ENCODE measurements around the gene MIGA2.
"Not testable (repeated sequence)": the region's sequence is repeated elsewhere in the genome, so short reads cannot be mapped to it uniquely, and the experiment has no call there.

The MIGA2 gene

DNA sequence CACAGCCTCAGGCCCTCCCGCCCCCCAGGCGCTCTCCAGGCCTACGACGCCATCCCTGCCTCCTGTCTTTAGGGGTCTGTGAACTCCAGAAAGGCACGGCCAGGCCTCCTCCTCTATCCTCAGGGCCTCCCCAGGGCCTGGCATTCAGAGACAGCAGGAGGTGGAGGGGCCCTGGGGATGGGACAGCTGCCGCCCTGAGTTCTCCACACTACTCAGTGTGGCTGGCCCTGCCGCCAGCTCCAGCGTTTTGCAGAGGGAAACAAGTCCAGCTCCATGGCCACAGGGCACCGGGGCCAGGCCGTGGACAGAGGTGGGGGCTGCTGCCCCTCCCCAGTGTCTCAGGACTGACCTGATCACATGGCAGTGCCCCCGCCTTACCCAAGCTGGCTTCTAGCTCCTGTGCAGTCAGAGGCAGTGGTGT lies 24.7 kb upstream of the MIGA2 start:
- no peak for DNase-seq

DNA sequence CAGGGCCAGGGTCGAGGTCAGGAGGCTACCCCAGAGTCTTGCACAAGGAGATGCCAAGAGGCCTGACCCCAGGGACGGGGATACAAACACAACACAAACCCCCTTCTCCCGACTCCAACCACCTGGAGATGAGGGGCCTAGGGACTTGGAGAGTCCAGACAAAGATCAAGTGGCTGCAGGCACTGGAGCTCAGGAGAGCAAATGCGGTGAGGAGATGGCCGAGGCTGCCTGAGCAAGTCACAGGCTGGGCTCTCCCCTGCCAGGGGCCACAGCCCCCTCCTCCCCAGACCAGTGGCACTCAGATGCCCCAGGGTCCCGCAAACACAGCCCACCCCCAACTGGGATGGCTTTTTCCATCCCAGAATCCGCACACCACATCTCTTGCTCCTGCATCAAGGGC lies 24.1 kb upstream of the MIGA2 start:
- DNase-seq: no peak

DNA sequence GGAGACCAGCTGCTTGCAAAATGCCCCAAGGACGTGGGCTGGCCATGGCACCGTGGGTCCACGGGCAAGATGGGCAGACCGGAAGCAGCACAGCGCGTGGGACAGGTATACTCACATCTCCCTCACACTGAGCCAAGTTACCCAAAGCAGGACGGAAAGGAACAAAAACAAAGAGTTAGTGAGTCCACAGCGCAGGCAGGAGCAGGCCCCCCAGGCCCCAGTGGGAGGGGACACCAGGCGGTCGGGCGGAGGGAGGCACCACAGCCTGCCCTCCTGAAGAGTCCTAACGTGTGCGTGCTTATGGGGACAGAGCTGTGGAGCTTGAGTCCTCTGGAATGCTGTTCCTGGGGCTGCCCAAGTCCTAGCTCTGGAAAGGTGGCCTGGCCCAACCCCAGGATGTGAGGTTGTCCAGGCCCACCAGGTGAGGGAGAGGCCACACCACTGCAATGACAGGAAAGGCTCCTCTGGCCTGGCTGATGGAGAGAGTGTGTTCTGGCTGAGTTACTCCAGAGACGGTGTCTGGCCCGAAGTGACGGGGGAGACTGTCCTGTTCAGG lies 23.5 kb upstream of the MIGA2 start:
- no peak for DNase-seq

DNA sequence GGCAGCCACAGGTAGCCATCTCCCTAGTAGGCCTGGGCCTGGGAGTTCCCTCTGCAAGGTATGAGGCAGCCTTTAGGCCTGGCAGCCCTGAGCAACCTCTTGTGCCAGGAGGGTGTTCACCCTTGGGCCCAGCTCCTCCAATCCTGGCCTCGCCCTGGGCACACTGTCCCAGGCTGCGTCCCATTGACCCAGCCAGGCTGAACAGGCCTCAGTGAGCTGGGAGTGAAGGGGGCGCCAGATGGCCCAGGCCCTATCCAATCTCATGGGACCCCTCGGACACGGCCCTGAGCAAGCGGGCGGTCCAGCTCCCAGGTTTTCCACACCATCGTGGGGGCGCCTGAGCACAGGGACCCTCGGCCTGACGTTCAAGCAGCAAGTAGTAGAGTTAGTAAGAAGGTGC lies 22.8 kb upstream of the MIGA2 start:
- no peak for DNase-seq

DNA sequence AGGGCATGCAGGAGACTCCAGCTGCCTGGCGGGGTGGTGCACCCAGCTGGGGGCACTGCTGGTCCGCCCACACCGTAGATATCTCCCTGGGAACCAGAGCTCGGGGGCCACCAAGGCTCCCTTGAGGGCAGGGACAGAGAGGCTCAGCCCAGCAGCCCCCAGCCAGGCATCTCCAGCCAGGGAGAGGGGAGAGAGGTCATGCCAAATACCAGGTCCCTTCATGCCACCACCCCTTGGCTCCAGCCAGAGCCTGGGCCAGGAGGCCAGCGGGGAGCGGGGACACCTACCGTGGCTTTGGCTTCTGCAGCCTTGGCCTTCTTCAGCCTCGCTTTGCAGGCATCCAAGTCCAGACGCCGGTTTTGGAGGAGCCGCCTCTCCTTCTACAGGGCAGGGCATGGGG lies 22.3 kb upstream of the MIGA2 start:
- DNase-seq: no peak

DNA sequence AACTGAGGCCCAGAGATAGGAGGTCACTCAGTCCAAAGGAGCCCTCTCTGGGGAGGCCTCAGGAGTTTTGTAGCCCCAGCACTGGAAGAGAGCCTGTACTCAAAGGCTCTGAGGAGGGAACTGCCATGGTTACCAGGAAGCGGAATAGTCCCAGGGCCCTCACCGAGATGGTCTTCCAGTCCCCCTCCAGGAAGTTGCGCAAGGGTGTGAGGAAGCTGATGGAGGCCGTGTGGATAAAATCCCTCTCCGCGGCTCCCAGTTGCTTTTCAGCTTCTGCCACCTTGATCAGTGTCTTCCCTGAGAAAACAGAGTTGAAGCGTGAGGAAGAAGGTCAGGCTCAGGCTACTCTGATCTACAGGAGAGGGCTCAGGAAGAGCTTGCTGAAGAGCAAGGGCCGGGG lies 21.8 kb upstream of the MIGA2 start:
- DNase-seq: no peak

DNA sequence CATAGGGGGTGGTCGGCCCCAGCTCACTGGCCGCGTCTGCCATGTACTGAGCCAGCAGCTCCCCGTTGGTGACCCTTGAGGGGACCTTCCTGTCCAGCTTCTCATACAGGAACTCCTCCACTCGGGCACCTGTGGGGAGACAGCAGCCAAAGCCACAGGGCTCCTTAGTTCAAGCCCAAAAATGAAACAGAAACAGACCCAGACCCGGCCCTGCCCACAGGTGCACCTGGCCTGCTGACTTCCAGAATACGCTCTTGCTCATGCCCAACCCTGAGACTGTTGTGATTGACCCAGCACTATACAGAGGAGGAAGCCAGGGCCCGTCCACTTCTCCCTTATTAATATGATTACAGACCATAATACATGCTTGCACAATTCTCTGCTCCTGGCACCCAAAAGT lies 15.3 kb upstream of the MIGA2 start:
- DNase-seq: no peak

DNA sequence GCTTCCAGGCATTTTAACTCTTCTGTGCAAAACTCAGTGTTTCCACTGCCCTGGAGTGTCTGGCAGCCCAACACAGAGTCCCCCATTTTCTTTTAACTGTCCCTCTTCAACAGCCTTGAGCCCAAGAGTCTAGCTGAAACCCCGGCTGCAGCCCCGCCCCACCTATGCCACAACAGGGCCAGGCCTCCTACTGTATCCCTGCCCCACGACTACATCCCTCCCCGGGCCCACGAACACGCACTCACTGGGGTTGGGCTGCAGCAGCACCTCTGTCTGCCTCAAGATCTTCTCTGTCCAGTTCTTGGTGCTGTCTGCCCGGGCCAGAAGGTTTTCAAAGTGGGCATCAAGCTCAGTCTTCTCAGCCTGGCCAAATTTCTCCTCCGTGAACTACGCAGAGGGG lies 14.4 kb upstream of the MIGA2 start:
- no peak for DNase-seq

DNA sequence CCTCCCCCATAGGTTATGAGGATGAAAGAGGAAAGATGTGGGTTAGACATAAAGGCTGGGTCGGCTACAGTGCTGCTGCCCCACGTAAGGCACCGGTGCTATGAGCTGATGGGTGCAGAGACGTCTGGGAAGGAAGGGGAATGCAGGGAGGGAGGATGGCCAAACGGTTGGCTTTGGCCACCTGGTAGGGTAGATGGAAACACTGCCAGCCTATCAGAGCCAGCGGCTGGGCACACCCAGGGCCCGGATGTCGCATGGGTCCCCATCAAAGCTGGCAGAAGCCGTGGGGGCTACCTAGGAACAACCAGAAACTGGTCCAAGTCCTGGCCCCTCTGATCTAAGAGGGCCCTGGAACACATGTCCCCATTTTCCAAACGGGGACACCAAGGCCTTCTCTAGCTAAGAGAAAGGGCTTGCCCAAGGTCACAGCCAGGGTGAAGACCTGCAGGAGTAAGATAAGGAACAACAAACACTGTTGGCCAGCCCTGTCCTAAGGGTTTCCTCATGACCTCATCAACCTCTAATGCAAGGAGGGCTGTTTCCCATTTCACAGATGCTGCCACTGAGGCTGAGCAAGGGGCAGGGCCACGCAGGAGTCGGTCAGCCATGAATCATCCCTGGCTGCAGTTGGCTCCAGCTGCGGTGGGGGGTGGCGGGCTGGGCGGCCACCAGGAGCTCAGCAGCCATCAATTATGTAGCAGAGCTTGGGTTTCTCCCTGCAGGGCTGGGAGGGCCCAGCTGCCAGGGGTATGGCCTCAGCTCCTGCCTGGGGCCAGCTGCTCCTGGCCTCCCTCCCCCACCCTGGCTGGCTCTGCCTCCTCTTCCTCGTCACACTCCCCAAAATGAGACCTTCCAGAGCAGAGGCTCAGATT lies 13.2 kb upstream of the MIGA2 start:
- DNase-seq: no peak

DNA sequence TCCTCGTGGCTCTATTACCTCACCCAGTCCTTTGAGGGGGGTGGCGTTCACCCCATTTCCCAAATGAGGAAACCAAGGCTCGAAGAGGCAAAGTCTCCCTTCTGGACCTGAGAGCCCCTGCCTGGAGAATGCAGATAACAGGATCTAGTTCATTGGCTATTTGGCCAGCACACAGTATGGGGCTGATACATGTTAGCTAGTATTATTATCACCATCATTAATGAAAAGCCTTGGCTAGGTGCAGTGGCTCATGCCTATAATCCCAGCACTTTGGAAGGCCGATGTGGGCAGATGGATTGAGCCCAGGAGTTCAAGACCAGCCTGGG lies 12.6 kb upstream of the MIGA2 start:
- no peak for DNase-seq

DNA sequence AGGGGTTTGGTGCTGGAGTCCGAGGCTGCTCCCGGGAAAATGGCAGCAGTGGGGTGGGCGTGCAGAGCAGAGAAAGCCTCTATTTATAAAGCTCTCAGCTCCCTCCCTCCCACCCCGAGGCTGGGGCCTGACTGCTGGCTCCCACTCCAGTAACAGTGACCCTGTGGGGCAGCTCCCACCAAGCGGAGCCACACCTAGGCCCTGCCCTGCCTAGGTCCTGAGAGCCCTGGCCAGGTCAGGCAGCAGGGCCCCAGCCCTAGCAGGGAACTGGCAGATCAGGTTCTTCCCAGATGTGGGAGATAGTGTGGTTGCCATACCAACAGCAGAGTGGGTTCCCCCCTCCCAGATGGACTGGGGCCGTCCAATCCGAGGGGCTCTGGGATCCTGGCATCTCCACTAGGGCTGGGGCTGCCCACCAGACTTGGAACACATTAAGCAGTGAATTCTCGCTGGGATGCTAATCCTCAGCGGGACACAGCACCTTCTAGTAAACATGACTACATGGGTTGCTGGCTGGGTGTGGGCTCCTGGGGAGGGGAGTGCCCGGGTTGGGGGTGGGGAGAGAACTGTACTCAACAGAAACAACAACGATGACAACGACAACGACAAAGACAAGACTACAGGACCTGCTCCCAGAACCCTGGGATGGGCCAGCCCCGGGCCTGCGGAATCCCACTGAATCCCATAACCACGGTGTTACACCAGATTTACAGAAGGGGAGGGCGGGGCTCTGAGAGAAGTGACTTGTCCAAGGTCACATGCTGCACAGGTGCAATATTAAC lies 9.8 kb upstream of the MIGA2 start:
- peak; percentile 56 for DNase-seq

DNA sequence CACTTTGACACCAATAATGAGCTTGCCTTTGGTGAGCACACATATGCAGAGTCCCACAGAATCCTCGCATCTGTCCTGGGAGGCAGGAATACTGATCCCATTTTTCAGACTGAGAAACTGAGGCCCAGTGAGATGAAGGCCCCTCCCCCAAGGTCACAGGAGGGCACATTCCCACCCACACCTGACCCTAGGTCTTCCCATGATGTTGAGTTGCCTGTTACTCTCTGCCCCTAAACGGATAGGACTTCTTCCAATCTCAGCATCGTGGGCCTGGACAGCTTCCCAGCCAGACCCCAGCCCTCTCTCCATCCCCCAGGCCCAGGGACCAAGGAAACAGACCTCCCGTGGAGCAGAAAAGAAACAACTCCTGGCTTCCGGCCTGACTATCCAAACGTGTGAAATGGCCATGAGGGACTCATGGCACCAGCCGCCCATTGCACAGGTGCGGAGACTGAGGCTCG lies 9.2 kb upstream of the MIGA2 start:
- no peak for DNase-seq

DNA sequence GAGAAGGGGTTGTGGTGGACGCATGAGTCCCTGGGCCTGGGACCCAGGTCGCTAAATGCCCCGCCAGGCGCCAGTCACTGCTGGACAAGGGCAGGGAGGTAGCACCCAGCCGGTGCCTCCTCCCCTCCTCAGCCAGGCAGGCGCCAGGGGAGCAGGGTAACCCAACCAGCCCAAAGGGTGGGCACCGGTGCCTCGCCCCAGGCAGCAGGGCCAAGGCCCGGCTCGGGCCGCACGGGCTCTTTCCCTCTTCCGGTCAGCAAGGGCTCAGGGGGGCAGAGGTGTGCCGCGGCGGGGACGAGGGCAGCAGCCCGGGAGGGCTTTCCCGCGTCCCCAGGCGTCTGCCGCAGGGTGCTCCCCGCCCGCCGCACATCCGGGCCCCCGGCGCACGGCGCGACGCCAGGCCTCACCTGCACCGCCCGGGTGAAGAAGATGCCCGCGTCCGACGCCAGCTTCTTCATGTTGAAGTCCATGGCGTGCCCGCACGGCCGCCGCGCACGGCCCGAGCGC lies 8.7 kb upstream of the MIGA2 start:
- peak; percentile 32 for DNase-seq

DNA sequence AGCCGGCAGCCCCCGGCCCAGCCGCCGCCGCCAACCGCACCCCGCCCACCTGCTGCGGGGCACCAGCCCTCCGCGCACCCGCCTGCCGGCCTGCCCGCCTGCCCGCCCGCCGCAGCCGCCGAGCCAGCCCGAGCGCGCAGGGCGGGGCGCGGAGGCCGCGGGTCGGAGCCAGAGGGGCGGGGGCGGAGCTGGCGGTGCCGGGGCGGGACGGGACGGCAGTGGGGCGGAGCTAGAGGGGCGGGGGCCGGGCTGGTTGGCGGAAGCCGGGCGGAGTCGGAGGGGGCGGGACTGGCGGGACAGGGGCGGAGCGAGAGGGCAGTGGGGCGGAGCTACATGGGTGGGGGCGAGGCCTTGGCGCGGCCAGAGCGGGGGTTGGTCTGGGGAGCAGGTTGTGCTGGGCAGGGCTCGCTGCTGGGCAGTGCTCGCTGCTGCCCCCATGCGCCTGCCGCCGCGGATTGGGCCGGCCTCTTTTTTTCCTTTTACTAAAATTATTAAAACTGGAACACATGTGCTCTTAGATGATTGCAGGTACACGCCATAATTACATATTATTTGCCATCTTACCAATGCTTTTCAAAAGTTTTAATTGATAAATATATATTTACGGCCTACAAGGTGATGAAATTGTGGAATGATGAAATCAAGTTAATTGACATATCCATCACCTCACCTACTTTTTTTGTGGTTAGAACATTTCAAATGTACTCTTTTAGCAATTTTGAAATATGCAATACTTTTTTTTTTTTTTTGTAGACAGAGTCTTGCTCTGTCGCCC lies 8.0 kb upstream of the MIGA2 start, which contains the start of gene SH3GLB2:
Gene SH3GLB2 (minus strand): TSS at position 140 of the 775 bp plus-strand sequence. CDS start 177 bp downstream, outside the sequence.
- DNase-seq: peak; percentile 52

DNA sequence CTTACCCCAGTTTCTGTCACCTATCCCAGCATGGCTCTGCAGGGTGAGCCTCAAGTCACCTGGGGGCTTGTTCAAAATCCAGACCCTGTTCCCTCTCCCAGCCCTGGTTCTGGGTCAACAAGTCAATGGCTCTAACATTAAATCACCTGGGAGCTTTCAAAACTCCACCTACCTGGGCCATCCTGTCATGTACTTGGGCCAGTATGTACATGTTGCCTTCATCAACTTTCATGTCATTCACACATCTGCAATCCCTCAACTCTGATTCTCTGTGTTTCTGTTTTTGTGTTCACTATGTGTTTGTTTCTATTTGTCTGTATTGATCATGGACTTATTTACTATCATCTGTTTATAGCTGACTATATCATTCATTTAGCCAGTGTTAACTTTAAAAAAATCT lies 6.2 kb upstream of the MIGA2 start:
- DNase-seq: no peak

DNA sequence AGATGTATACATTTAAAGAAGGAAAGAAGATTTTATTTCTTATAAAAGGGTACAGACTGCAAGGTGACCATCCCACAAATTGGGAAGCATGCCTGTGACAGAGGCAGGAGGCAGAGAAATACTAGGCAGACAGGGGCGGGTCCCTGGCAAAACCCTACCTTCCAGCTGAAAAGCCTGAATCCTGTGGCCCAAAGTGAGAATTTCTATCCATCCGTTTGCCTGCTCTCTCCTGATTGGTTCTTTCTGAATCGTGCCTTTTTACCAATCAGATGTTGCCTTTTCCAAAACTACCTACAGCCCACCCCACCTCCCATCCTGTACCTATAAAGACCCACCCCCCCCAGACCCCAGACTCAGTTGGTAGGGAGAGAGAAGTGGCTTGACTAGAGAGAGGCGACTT lies 4.9 kb upstream of the MIGA2 start:
- no peak for DNase-seq

DNA sequence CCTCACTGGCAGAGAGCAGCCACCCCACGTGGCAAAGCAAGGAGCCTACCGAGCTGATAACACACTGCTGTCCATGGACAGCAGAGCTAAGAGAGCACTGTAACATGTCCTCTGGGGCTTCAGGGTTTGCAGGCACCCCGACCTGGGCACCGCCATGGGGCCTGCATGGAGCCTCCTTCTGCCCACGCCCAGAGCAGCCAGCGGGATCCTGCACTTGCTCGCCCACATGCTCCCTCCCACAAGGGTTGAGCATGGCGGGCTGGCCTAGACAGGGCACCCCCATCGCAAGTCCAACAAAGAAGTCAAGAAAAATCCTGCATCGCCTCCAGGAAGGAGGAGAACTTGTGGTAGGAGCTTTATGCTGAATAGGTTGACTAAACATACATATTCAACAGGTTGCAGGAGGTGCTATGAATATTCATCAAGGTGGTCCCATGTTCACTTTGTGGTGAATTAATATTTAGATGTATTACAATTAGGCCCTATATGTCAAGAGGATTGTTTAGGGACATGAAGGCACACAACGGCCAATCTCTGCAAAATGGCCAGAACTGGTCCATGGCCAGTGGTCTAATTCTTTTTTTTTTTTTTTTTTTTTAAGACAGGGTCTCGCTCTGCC lies 3.8 kb upstream of the MIGA2 start:
- DNase-seq: no peak

DNA sequence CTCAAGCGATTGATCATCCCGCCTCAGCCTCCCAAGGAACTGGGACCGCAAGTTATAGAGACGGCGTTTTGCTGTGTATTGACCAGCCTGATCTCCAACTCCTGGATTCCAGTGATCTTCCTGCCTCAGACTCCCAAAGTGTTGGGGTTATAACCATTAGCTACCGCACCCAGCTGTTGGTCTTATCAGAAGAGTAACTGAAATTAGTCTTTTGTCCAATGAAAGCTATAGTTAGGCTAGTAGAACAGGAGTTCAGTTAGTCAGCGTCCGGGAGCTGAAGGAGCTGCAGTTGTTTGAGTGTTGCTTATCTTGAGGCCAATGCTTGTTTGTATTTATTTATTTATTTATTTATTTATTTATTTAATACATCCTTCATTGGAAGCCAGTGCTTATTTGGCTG lies 3.2 kb upstream of the MIGA2 start:
- DNase-seq: no peak

DNA sequence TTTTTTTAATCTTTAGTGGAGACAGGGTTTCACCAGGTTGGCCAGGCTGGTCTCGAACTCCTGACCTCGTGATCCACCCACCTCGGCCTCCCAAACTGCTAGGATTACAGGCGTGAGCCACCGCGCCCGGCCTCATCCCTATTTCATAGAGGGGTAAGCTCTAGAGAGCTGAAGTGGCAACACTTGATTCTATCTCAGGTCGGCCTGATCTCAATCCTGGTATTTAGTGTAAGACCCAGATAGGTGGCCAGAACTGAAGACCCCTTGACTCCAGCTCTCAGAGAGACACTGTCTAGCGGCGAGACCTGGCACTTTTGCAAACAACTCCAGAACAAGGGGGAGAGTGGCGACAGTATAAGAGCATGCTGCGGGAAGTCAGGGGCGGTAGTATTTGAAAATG lies 588 bp upstream of the MIGA2 start:
- DNase-seq: not testable (repeated sequence)

DNA sequence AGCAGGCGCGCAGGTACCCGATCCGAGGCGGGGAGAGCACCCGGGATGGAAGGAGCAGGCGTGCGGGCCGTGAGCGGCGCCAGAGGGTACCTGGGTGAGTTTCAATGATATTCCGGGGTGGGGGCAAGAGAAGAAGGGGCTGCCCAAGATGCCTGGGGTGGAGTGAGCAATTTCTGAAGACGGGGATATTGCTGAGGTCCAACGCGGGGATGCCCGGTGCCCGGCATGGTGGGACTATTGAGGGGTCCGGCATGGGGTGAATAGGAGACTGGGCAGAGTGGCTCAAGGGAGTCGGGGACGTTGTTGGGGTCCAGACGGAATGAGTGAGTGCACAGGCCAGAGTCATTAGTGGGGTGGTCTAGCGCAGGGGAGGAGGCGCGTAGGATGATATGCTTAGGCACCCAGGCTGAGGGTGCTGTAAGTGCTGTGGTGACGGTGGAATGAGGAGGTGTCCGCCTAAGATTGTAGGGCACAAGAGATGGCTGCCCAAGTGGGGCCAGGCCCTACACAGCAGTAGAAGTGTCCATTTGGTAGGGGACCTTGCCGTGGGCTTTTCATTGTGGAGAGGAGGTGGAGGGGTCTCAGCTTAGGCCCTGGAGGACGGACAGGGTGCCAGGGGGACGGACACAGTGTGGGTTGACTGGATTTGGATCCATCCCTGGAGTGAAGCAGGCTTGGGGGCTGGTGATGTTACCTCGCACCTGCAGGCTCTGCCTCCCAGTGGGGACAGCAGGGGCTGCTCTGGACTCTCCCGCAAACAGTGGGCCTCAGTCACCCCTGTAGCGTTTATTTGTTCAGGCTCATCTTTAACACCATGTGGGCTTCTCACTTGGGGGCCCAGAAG lies 719 bp downstream of the MIGA2 start:
- DNase-seq: no peak

DNA sequence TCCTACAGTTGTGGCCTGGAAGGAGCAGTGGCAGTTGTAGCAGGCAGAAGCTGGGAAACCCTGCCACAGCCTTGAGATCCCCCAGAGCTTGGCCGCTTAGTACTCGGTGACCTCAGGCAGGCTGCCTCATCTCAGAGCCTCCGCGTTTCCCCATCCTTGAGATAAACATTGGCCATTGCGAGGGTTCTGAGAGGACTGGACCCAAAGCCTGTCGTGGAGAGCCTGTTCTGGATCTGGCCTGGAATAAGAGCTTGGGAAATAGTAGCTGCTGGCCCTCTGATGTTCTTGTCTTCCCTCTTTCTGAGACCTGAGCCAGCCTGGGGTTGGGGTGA lies 1.3 kb downstream of the MIGA2 start:
- DNase-seq: no peak

Measured in DMS79 (cell line).